T-cell (primary cell): ENCODE measurements around the gene EFCAB6. TPM values are rescaled to one million over a fixed set of nuclear protein-coding genes. Genes with fewer than 3 reads are reported as not detected.

ENCODE experiments used
- ATAC-seq, 4 experiments: fragments of 200-7000 bp in 3 of 4; fragments of 150-1000 bp in 1 of 4; cut with Tn5 transposase; replicated peaks in 1 of 4; 1 replicate in 3 of 4; 2 replicates in 1 of 4; pipeline ENCODE4 v1.10.0; 2021; ENCODE audit warnings: moderate library complexity in 3 of 4, mild to moderate bottlenecking in 2 of 4, moderate number of reproducible peaks in 1 of 4
- CTCF ChIA-PET, 2 donors: fragments of 300-600 bp; sonication (Branson Sonifier 250); formaldehyde crosslinking; loops; one replicate each; lab custom pipeline; 2022; ENCODE audit warnings: antibody characterized with exemption in 2 of 2; lab: Charles Lee
- POLR2A ChIA-PET, 2 donors: fragments of 300-600 bp; sonication (Branson Sonifier 250); formaldehyde crosslinking; loops; one replicate each; lab custom pipeline; 2022; ENCODE audit warnings: antibody characterized with exemption in 2 of 2; lab: Charles Lee
- DNase-seq, 35 experiments: peaks; one replicate each; pipeline versions ENCODE4 v3.0.0 to v3.0.0-alpha.2; 2013 to 2023
- H3K27ac ChIP-seq: one replicate; pipeline ENCODE4 v1.5.1; 2013; ENCODE audit warnings: low read length
- H3K27me3 ChIP-seq, 2 experiments: replicated peaks in 1 of 2; 1 replicate in 1 of 2; 2 replicates in 1 of 2; pipeline versions ENCODE4 v1.6.1 to v1.7.0; 2013; ENCODE audit warnings: low read length in 1 of 2, mixed read lengths in 1 of 2; ENCODE audit not compliant: control insufficient read depth in 2 of 2, insufficient read depth in 2 of 2; ENCODE audit errors: extremely low read depth in 1 of 2
- H3K36me3 ChIP-seq, 2 donors: 1 replicate in 1 of 2; 2 replicates in 1 of 2; pipeline versions ENCODE4 v1.6.1 to v1.7.0; 2013; ENCODE audit warnings: low read length in 1 of 2; ENCODE audit not compliant: control insufficient read depth in 2 of 2, insufficient read depth in 1 of 2; ENCODE audit errors: extremely low read depth in 1 of 2
- H3K4me1 ChIP-seq, 2 experiments: 1 replicate in 1 of 2; 2 replicates in 1 of 2; pipeline versions ENCODE4 v1.6.1 to v1.7.0; 2013; ENCODE audit warnings: low read length in 2 of 2, mixed read lengths in 1 of 2; ENCODE audit not compliant: insufficient read depth in 2 of 2, control insufficient read depth in 1 of 2; ENCODE audit errors: extremely low read depth in 1 of 2
- H3K4me3 ChIP-seq, 2 donors: 1 replicate in 1 of 2; 2 replicates in 1 of 2; pipeline versions ENCODE4 v1.5.1 to v1.7.0; 2013; ENCODE audit warnings: mild to moderate bottlenecking in 2 of 2, low read length in 1 of 2, moderate library complexity in 1 of 2; ENCODE audit not compliant: control insufficient read depth in 1 of 2; ENCODE audit errors: extremely low read depth in 1 of 2
- H3K9me3 ChIP-seq: 2 replicates; pipeline ENCODE4 v1.7.0; 2013
- H3K27ac Mint-ChIP-seq, 2 donors: one replicate each; pipeline ENCODE4 v1.8.0; 2020 to 2021; ENCODE audit warnings: mild to moderate bottlenecking in 2 of 2, mixed read lengths in 2 of 2
- H3K27me3 Mint-ChIP-seq, 2 donors: one replicate each; pipeline ENCODE4 v1.8.0; 2021 to 2022; ENCODE audit warnings: mixed read lengths in 2 of 2
- H3K36me3 Mint-ChIP-seq: one replicate; pipeline ENCODE4 v1.8.0; 2021; ENCODE audit warnings: mixed read lengths
- H3K4me1 Mint-ChIP-seq, 3 donors: one replicate each; pipeline ENCODE4 v1.8.0; 2020 to 2022; ENCODE audit warnings: mixed read lengths in 3 of 3, mild to moderate bottlenecking in 1 of 3
- H3K4me3 Mint-ChIP-seq, 3 donors: one replicate each; pipeline ENCODE4 v1.8.0; 2020 to 2022; ENCODE audit warnings: mild to moderate bottlenecking in 3 of 3, mixed read lengths in 3 of 3, moderate library complexity in 3 of 3
- H3K9me3 Mint-ChIP-seq, 3 donors: one replicate each; pipeline ENCODE4 v1.8.0; 2020 to 2022; ENCODE audit warnings: mixed read lengths in 3 of 3
- WGBS: methylation state at CpG from one replicate; pipeline ENCODE4 v1.1.5; 2013; ENCODE audit warnings: missing lambda C conversion rate; ENCODE audit not compliant: insufficient coverage; 5-methylcytosine and 5-hydroxymethylcytosine counted together
- total RNA-seq, 35 experiments: library from RNA in 6 of 35; stranded (reverse) in 6 of 35; fragments of 120-200 nt in 1 of 35; gene quantifications; one replicate each; pipeline versions ENCODE4 v1.2.1 to v1.2.4 and lab custom pipeline; 2013 to 2026

EFCAB6 gene
- total RNA-seq, 5 donors from 2014 or later (not counting 1 experiment from before 2014, with no cell fraction given) = 0.26 to 0.89 (median 0.53) TPM

GRCh38 chr22:43848366-43849171 is 36.5 kb upstream of the EFCAB6 start:
- whole genome bisulfite sequencing = 58% methylated on average over 15 of the region's 16 CpGs
- H3K9me3 ChIP-seq = no peaks in the 10 kb centered on the region
- H3K4me3 ChIP-seq = no peak overlapping the region
- H3K27me3 ChIP-seq = peaks cover 0 to 49% of the 10 kb centered on the region in 2 experiments
- POLR2A ChIA-PET = no interaction called here
- no peaks in the 10 kb centered on the region for H3K4me1 Mint-ChIP-seq
- no peak overlapping the region for H3K4me3 Mint-ChIP-seq
- H3K27me3 Mint-ChIP-seq = peaks cover 15 to 28% of the 10 kb centered on the region in 2 donors
- H3K27ac ChIP-seq = no peak overlapping the region
- DNase-seq (no peak), ATAC-seq (no peak)
- H3K27ac Mint-ChIP-seq = no peak overlapping the region
- H3K9me3 Mint-ChIP-seq = no peaks in the 10 kb centered on the region
- H3K4me1 ChIP-seq = no peaks in the 10 kb centered on the region
- H3K36me3 Mint-ChIP-seq = no peaks in the 10 kb centered on the region
- CTCF ChIA-PET = no interaction called here
- no peaks in the 10 kb centered on the region for H3K36me3 ChIP-seq

GRCh38 chr22:43847376-43848289 is 35.5 kb upstream of the EFCAB6 start:
- 65% methylated on average over 12 of the region's 14 CpGs for WGBS
- Mint-ChIP-seq H3K4me3 (no peak overlapping the region), H3K9me3 (no peaks in the 10 kb centered on the region), H3K27ac (no peak overlapping the region), H3K36me3 (no peaks in the 10 kb centered on the region), H3K4me1 (no peaks in the 10 kb centered on the region), H3K27me3 (peaks cover 10 to 24% of the 10 kb centered on the region in 2 donors)
- no peak for ATAC-seq
- no peak for DNase-seq
- Histone ChIP-seq H3K4me3 (no peak overlapping the region), H3K4me1 (no peaks in the 10 kb centered on the region), H3K36me3 (no peaks in the 10 kb centered on the region), H3K9me3 (no peaks in the 10 kb centered on the region), H3K27me3 (peaks cover 0 to 42% of the 10 kb centered on the region in 2 experiments), H3K27ac (no peak overlapping the region)
- ChIA-PET POLR2A (no interaction called here), CTCF (no interaction called here)

- no peaks in the 10 kb centered on the region for H3K4me1 ChIP-seq
- Mint-ChIP-seq H3K27me3 (peaks cover 10 to 24% of the 10 kb centered on the region in 2 donors), H3K9me3 (no peaks in the 10 kb centered on the region), H3K4me3 (no peak overlapping the region), H3K4me1 (no peaks in the 10 kb centered on the region), H3K36me3 (no peaks in the 10 kb centered on the region), H3K27ac (no peak overlapping the region)
- H3K9me3 ChIP-seq = no peaks in the 10 kb centered on the region
- WGBS = 82% methylated on average over 6 of the region's 11 CpGs
- H3K36me3 ChIP-seq = no peaks in the 10 kb centered on the region
- ATAC-seq (no peak), DNase-seq (no peak)
- H3K27me3 ChIP-seq = peaks cover 0 to 37% of the 10 kb centered on the region in 2 experiments
- CTCF ChIA-PET = no interaction called here
- POLR2A ChIA-PET = no interaction called here
- H3K4me3 ChIP-seq = no peak overlapping the region
- H3K27ac ChIP-seq = no peak overlapping the region
Observed at GRCh38 chr22:43846966-43847365, 34.9 kb upstream of the EFCAB6 start.

- H3K36me3 Mint-ChIP-seq = no peaks in the 10 kb centered on the region
- ATAC-seq (no peak), DNase-seq (no peak)
- WGBS = 90% methylated on average over 11 of the region's 11 CpGs
- no peaks in the 10 kb centered on the region for H3K9me3 Mint-ChIP-seq
- Histone ChIP-seq H3K27ac (no peak overlapping the region), H3K9me3 (no peaks in the 10 kb centered on the region), H3K4me1 (no peaks in the 10 kb centered on the region), H3K27me3 (peaks cover 0 to 35% of the 10 kb centered on the region in 2 experiments), H3K4me3 (no peak overlapping the region), H3K36me3 (no peaks in the 10 kb centered on the region)
- H3K4me3 Mint-ChIP-seq = no peak overlapping the region
- H3K27ac Mint-ChIP-seq = no peak overlapping the region
- CTCF ChIA-PET = no interaction called here
- H3K27me3 Mint-ChIP-seq = peaks cover 8 to 16% of the 10 kb centered on the region in 2 donors
- no peaks in the 10 kb centered on the region for H3K4me1 Mint-ChIP-seq
- POLR2A ChIA-PET = no interaction called here
Observed at GRCh38 chr22:43845981-43846380, 33.9 kb upstream of the EFCAB6 start.

- no peak for ATAC-seq
- no peaks in the 10 kb centered on the region for H3K4me1 Mint-ChIP-seq
Observed at GRCh38 chr22:43844560-43845545, 32.7 kb upstream of the EFCAB6 start.

More at GRCh38 chr22:43844560-43845545, 32.7 kb upstream of the EFCAB6 start:
- WGBS = 82% methylated on average over 31 of the region's 31 CpGs
- CTCF ChIA-PET = no interaction called here
- Histone ChIP-seq H3K27me3 (peaks cover 0 to 35% of the 10 kb centered on the region in 2 experiments), H3K4me3 (no peak overlapping the region), H3K36me3 (no peaks in the 10 kb centered on the region), H3K4me1 (no peaks in the 10 kb centered on the region), H3K27ac (no peak overlapping the region), H3K9me3 (no peaks in the 10 kb centered on the region)
- DNase-seq = no peak
- POLR2A ChIA-PET = no interaction called here
- Mint-ChIP-seq H3K27me3 (peaks cover 0 to 8% of the 10 kb centered on the region in 2 donors), H3K36me3 (no peaks in the 10 kb centered on the region), H3K9me3 (no peaks in the 10 kb centered on the region), H3K4me3 (no peak overlapping the region), H3K27ac (no peak overlapping the region)
